HG03025 (cell line): ENCODE results near the gene KRT74.

Source experiments
- ATAC-seq: cut with Tn5 transposase; IDR thresholded peaks from one replicate; pipeline ENCODE4 v1.9.1; 2021; ENCODE audit warnings: mild to moderate bottlenecking, moderate library complexity; ENCODE audit not compliant: unreplicated experiment, low FRiP score

The KRT74 gene

DNA sequence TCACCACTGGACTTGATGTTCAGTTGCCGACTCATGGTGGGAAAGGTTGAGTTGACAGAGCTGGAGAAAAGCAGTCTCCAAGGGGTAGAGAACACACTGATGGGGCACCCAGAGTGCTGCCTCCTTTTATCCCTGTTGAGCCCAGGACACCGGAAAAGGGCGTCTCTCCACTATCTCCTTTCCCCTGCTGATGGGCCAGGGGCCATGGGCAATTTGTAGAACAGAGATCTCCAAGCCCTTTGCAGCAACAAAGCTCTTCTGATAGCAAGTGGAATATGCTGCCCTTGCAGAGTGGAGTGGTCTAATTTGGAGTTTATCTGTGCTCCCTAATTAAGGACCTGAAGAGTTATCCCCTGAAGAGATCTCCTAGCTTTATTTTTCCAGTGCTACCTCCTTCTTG lies at the start of gene KRT74:
Gene KRT74 (minus strand): TSS at position 101 of the 400 bp plus-strand sequence. CDS start 66 bp downstream, at position 35.
- no peak for ATAC-seq

DNA sequence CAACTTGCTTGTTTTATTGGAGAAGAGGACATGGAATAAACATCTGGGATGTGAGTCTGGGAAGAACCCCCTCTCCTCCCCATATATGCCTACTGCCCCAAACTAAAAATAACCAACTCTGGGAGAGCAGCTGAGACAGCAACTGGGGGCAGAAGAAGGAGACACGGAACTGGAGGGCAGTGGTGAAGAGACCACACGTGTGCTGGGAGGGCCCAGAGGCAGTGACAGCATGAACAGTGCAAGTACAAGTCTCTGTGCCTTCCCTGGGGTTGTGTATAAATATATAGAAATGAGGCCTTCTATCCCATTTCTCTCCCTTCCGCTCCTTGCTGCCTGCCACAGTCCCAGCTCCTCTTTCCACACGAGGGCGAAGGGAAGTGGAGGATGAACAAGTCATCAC lies 48.7 kb upstream of the KRT74 start:
- ATAC-seq = no peak

DNA sequence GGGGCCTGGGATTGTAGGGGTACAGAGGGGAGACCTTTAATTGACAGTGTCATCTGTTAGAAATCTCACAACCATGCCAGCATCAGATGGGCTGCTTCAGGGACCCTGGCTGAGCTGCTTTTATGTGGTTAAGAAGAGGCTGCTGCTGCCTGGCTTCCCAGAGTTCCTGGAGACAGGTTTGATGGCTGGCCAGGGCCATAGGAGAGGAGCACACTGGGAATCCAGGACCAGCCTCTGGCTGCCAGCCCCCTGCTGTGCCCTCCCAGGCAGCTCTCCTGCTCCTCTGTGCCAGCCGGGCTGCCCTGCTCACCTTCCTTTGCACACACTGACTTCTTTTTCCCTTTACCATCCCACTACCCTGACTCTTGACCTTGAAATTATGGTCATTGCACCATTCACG lies 45.2 kb upstream of the KRT74 start:
- ATAC-seq = no peak

DNA sequence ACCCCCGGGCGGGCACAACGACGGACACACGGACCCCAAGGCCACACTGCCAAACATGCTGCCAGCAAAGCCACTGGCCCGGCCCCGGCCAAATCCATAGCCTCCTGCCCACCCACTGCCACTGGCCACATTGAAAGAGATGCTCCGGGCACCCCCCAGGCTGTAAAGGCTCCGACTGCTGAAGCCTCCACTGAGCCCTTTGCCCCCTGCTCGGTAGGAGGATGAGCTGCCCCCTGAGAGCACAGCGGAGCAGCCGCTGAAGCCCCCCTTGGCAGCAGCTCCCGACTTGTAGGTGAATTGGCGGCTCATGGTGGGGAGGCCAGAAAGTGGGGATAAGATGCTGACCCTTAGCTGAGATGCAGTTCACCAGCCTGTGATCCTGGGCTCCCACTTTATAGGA lies 44.6 kb upstream of the KRT74 start, which contains the start of gene KRT73:
Gene KRT73 (minus strand): TSS at position 344 of the 400 bp plus-strand sequence. CDS start 35 bp downstream, at position 309.
- ATAC-seq = no peak

DNA sequence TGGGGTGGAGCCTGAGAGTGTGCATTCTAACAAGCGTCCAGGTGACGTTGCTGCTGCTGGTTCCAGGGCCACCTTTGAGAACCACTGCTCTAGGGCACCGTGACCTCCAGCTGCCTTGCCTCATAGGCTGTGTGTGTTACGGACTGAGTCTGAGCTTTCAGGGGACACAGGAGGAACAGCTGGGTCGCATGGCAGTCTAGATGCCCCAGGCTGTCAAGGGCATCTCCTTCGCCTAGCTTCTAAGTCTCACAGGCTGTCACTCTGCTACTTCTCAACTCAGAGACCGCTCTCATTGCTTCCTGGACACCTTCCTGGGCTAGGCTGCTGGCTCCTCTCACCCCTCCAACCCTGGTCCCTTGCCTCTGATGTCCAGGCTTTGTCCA lies 43.8 kb upstream of the KRT74 start:
- no peak for ATAC-seq

DNA sequence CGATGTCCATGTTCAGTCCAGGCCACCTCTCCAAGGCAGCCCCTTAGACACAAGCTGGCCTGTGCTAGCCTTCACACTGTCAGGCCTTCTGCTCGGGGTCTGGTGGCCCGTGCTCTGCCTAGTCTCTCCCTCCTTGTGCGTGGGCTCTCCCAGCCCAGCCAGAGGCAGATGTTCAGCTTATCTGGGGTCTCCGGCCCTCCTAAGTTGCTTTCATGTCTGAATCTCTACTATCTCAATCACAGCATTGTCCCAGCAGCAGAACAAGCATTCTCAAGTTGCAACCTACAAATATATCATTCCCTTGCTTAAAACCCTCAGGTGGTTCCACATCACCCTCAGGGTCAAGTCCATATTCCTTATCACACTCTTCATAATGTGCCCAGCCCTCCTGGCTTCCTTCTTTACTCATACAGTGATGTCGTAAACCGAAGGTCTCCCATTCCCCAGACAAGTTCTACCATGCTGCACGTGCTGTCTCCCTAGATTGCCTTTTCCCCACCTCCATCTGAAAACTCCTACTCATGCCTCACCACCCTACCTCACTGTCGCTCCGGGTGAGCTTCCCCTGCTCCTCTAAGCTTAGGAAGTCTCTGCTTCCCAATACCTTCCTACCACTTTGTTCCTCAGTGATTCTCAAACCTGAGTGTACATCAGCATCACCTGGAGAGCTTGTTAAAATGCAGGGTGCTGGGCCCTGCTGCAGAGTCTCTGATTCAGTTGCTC lies 43.2 kb upstream of the KRT74 start:
- ATAC-seq = no peak

DNA sequence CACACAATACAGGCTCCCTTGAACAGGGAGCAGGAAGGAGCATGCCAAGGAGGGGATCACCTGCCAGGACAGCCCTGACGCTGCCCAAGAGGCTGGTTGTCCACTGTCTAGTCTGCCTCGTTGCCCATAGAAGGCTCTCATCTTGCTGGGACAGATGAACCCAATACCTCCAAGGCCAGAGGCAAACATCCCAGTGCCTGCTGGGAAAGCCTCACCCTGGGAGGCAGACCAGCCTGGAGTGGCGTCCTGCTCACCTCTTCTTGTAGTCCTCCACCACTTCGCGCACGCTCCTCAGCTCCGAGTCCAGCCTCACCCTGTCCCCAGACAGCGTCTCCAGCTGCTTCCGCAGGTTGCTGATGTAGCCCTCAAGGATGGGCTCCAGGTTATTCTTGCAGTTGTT lies 42.3 kb upstream of the KRT74 start:
- no peak for ATAC-seq

DNA sequence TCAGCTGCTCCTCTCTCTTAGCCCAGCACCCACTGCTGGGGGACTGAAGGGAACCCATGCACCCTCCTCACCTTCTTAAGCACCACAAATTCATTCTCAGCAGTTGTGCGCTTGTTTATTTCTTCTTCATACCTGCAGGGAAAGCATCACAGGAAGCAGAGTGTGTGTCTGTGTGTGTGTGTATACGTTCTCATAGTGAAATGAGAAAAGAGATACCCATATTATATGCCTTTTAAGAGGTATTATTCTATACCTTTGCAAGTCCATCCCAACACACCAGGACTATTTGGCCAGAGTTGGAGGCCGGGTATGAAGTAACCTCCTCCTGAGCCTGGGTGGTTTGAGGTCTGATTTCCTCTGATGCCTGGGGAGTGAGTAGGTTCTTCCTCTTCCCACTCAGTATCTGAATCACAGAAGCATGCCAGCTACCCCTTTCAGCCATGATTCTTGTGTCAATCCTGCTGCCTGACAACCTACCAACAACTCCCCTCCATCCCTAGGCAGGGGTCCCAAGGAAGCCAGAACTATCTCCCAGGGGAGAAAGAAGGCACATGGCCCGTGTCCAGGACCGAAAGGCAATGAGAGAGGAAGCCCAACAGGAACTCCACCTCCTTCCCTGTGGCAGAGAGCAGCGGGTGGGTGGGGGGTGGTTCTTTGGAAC lies 41.7 kb upstream of the KRT74 start:
- no peak for ATAC-seq

DNA sequence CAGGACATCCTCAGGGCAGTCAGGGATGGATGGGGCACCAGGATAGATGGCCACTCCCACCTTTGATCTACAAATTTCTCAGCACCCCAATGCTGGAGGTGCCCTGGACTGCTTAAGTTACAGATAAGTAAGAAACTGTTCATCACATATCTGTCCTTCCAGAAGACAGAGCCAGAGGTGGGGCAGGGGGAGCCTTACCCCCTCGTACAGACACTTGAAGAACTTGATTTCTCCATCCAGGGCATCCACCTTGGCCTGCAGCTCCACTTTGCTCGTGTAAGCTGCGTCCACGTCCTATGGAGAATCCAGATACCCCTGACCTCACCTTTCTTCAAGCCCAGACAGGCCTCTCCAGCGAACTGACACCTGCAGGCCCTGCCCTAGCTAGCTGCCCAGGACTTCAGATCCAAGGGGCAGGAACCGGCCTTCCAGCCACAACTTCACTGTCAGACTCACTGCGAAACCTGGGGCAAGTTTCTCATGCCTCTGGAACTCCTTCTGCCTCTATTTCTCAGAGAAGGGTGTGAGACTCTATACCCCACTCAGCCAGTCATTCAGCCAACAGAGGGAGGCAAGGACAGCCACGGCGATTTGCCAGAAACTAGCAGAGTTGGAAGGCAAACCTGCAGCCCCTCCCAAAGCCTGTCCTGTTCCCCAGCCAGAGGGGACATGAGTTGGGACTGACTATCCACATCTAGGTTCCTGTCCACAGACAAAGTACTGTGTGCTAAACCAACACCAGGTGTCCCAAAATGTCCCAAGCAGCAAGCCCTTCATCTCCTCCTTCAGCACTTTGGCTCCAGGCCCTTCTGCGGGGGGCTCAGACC lies 41.0 kb upstream of the KRT74 start:
- ATAC-seq = no peak

DNA sequence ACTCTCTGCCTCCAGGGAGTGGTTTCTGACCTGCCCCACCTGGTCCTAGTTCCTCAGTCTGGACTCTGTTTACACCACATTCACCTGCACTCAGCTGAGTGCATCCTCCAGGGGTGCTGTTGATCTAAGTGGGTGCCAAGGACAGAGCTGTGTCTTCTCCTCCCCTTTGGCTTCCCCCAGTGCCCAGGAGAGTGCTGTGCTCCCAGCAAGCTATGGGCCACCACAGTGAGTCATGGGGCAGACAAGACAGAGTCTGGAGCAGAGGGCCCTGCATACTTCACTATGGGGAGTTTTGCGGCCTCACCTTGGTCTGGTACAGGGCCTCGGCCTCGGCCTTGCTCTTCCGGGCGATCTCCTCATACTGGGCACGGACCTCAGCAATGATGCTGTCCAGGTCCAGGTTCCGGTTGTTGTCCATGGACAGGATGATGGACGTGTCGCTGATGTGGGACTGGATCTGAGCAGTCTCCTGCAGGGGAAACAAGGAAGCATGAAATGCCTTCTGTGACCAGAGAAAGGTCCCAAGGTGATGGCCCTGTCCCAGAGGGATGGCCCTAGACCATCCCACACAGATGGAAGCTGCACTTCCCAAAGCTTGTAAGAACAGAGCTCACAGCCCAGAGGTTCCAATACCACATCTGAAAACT lies 39.9 kb upstream of the KRT74 start:
- ATAC-seq = no peak

DNA sequence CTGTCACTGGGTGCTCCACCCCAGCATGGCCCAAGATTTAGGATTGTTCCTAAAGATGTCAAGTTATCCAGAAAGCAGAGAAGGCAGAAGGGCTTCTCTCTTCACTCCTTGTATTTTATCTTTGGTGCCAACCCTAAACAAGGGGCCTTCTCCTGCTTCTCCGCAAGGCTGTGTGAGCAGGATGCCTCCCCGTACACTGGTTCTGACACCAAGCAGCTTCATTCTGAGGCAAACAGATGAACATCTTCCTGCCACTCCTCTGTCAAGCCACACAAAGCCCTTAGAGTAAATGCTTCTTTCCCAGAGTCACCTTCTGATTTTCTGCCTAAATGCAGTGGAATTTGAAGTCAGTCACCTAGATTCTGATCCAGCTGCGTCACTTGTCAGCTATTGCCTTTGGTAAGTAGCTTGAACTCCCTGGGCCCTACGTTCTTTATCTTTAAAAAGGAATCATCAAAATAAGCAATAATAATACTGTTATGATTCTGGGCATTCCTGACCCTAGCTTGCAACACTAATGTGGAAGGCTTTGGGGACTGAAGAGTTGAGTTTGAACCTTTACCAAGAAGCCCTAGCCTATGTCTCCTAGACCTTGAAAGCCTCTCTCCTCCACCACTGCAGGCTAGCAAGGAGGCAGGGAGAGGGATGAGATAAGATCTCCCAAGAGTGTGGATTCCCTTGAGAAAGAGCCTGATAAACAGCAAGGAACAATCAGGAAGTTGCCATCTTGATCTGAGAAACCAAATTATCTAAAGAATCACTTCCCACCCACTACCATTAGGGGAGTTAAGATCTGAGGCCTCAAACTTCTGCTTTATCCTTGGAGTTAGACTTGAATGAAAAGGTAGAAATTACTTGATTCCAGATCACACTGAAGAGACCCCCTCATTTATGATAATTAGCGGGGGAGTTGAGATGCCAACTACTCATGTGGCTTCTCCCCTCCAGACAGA lies 39.1 kb upstream of the KRT74 start:
- no peak for ATAC-seq

DNA sequence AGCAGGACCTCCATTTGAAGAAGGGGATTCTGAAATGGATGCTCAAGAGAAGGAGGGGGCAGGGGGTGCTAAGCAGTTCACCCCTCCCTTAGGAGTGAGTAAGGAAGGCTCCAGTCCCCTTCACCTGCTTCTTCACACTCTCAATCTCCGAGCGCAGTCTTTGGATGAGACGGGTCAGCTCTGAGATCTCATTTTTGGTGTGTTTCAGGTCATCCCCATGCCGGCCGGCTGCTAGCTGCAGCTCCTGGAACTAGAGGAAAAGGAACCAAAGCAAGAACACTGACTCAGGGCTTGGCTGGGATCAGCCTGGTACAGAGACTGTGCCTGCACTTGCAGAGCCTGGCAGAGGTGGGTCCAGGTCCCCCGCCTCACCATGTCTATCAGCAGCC lies 37.4 kb upstream of the KRT74 start:
- no peak for ATAC-seq

DNA sequence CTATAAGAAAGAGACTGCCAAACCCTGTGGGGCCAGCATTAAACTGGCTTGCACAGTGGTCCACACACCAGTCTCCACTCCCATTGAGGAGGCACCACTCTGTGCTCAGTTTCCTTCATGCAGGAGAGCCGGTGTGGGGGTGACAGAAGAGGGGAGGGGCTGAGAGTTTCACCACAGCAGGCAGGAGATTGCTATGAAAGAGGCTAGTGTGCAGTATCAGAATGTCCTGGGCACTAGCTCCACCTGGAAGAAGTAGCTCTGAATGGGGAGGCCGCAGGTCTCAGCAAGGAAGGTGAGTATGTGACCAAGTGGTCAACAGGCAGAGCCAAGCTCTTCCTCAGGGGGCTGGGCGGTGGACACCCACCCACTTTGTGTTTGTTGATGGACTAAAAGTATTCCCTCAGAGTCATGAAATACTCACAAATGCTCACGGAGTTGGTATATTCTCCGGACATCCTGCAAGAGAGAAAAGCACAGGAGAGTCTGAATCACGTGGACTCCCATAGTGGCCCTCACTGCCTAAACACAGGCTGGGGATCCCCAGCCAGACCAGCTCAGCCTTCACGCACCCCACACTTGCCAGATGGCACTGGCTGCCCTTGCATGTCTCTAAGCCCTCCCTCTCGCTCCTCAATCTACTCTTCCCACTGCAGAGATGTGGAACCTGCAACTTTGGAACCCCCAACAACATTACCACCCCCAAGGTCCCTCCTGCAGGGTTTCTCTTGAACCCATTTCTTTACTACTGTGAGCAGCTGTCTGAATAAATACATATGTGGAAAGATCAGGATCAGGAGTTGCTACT lies 35.4 kb upstream of the KRT74 start:
- no peak for ATAC-seq

DNA sequence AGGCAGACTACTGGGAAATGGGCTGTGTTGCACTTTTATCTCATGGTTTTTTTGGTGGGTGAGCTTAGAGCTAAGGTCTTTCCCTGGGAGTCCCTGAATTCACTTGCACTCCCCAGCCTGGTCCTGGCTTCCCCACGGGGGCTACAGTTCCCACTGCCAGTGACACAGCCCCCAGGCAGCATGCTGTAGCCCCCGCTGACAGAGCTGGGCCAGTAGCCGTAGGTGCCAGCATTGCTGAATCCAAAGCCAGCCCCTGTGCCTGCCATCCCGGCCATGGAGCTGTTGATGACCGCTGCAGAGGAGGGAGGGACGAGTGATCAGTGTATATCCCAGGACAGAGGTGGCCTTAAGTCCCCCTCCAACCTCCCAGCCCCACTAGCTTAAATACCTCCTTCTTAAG lies 34.5 kb upstream of the KRT74 start:
- ATAC-seq = no peak

DNA sequence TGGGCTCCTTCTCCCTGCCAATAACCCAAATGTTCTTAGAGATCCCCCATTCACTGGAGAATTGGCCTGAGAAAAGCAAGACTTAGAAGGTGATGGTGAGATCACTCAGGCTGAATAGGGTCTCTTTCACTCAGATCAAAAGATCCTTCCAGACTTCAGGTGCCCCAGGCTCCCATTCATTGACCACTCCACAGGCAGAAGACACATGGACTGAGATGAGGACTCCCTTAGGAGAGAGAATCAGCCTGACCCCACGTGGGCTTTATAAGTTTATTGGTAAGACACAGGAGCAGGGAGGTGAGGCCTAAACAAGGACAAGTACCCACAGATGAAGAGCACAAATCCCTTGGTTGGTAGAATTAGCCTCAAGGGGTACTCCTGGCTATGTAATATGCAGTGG lies 33.7 kb upstream of the KRT74 start:
- no peak for ATAC-seq

DNA sequence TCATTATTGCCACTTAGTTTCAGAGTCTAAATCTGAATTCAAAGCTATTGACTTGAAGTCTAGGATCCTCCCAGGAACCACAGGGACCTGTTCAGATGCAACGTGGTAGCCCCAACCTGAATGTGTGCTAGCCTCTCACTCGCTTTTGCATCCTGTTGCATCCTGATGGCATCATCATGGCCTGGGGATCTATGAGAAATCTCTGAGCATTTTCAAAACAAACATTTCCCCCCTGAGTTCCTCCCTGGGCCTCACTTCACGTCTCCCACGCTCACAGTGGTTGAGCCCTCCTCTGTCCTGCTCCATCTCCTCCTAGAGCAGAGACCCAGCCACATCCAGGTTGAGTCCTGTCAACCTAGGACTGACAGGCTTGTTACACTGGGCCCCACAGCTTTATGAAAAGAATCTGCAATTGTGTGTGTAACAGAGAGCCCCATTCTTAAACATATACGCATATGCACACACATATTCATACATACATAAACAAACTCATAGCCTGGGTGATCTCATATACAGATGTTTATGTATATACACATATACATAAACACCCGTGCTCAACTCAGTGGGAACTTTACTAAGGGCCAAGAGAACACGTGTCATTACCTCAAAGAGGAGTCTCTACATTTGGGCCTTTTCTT lies 33.1 kb upstream of the KRT74 start:
- no peak for ATAC-seq

DNA sequence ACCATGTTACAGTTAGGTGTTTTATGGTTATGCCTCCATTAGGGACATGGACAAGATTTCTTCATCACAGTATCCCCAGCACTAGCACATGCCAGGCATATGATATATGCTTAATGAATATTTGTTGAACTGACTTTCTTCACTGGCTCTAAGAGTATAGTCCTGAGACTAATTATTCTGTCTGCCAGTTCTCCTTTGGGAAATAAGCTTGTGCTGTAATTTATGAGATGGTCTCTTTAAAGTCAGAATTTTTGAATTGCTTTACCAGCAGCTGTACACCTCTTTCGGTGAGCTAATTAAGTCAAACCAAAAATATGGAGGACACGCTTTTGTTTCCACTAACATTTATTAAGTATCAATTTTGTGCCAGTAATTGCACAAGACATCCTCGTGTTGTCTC lies 32.5 kb upstream of the KRT74 start:
- ATAC-seq = no peak

DNA sequence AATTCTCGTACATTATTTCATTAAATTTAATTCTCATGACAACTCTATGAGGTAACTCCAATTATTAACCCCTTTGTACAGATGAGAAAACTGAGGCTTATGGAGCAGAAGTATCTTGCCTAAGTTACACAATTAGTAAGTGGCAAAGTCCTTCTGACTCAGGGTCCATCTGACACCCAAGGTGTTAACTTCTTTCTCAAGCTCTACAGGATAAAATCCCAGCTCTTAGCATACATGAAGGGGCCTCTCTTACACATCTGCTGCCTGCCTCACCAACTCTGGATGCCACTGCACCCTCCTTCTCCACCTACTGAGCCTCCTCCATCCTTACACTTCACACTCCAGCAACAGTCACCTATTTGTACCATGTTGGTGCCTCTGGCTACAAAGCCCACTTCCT lies 31.9 kb upstream of the KRT74 start:
- no peak for ATAC-seq

DNA sequence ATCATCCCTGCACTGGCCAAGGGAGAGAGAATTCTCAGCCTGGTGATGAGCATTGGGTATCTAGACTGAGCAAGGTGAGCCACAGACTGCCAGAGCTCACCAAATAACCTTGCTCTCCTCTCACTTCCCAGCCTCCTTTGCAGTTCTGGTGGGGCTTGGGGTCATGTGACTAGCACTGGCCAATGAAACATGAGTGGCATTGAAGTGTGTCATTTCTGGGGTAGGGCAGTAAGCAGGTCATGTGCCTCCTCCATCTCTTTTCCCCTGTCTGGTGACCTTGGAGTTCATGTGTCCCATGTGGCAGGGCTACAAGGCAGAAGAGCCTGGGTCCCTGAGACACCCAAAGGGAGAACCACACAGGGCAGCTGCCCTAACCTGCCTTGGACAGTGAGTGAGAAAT lies 31.2 kb upstream of the KRT74 start:
- no peak for ATAC-seq
